Epithelial cell of proximal tubule (primary cell): ENCODE measurements around the gene PCDH7. TPM values are rescaled to one million over a fixed set of nuclear protein-coding genes. Genes with fewer than 3 reads are reported as not detected.

ENCODE experiments used
- DNase-seq: peaks from one replicate; pipeline ENCODE4 v3.0.0-alpha.2; 2011; ENCODE audit warnings: low read depth
- H3K4me3 ChIP-seq: 2 replicates; pipeline ENCODE4 v1.5.1; 2011; ENCODE audit warnings: low read depth, mild to moderate bottlenecking, low read length
- CTCF ChIP-seq: conservative IDR thresholded peaks from 2 replicates; pipeline ENCODE4 v1.5.1; 2012; ENCODE audit warnings: low read depth, mild to moderate bottlenecking, low read length
- total RNA-seq: library from RNA; depleted of rRNA; stranded (reverse); fragments of >200 nt; gene quantifications from 2 replicates; pipeline ENCODE4 v1.2.3, GENCODE V29; 2015

PCDH7 gene
- total RNA-seq, 1 donor from 2014 or later, result 1.9 TPM

- DNase-seq, result no peak
- no peak for TF ChIP-seq CTCF
- no peak overlapping the region for H3K4me3 ChIP-seq
These were observed 47.1 kb downstream of the PCDH7 start for GRCh38 chr4:30767147-30767845.

GRCh38 chr4:30768277-30768676, 48.1 kb downstream of the PCDH7 start:
- no peak for DNase-seq
- TF ChIP-seq CTCF, result no peak
- no peak overlapping the region for H3K4me3 ChIP-seq

GRCh38 chr4:30769093-30769492, 48.9 kb downstream of the PCDH7 start:
- TF ChIP-seq CTCF, result no peak
- no peak overlapping the region for H3K4me3 ChIP-seq
- DNase-seq, result no peak

- TF ChIP-seq CTCF, result no peak
- H3K4me3 ChIP-seq, result no peak overlapping the region
- DNase-seq, result no peak
These were observed 49.9 kb downstream of the PCDH7 start for GRCh38 chr4:30770049-30770549.

- H3K4me3 ChIP-seq, result no peak overlapping the region
- no peak for TF ChIP-seq CTCF
- no peak for DNase-seq
These were observed 50.6 kb downstream of the PCDH7 start for GRCh38 chr4:30770812-30771211.

GRCh38 chr4:30776451-30776850, 56.3 kb downstream of the PCDH7 start:
- H3K4me3 ChIP-seq, result no peak overlapping the region
- DNase-seq, result no peak
- TF ChIP-seq CTCF, result no peak

- no peak overlapping the region for H3K4me3 ChIP-seq
- no peak for TF ChIP-seq CTCF
- DNase-seq, result no peak
These were observed 56.8 kb downstream of the PCDH7 start for GRCh38 chr4:30776921-30777415.
